Mesendoderm (in vitro differentiated cells): ENCODE data around the gene SH3GL3.

Experiments
- DNase-seq: peaks from one replicate; pipeline ENCODE4 v3.0.0; 2013
- H2AK5ac ChIP-seq: 2 replicates; pipeline ENCODE4 v1.6.1; 2013; ENCODE audit warnings: low read length, inconsistent platforms
- H2BK120ac ChIP-seq: 2 replicates; pipeline ENCODE4 v1.6.1; 2013; ENCODE audit warnings: low read depth, mild to moderate bottlenecking, low read length, moderate library complexity, mixed read lengths
- H2BK15ac ChIP-seq: replicated peaks from 2 replicates; pipeline ENCODE4 v1.6.1; 2013; ENCODE audit warnings: low read depth, mild to moderate bottlenecking, moderate library complexity
- H2BK5ac ChIP-seq: 2 replicates; pipeline ENCODE4 v1.6.1; 2013; ENCODE audit warnings: low read length, inconsistent platforms
- H3K18ac ChIP-seq: 2 replicates; pipeline ENCODE4 v1.6.1; 2013; ENCODE audit warnings: mild to moderate bottlenecking, low read length, mixed read lengths
- H3K23ac ChIP-seq: one replicate; pipeline ENCODE4 v1.6.1; 2013; ENCODE audit warnings: low read length
- H3K27ac ChIP-seq: 2 replicates; pipeline ENCODE4 v1.5.1; 2013; ENCODE audit warnings: low read depth, mild to moderate bottlenecking, inconsistent platforms, low read length, moderate library complexity
- H3K27me3 ChIP-seq: 2 replicates; pipeline ENCODE4 v1.6.1; 2013; ENCODE audit warnings: low read length, control low read depth, mild to moderate bottlenecking, inconsistent platforms; ENCODE audit not compliant: insufficient read depth, poor library complexity
- H3K36me3 ChIP-seq: 2 replicates; pipeline ENCODE4 v1.6.1; 2013; ENCODE audit warnings: low read length, inconsistent platforms; ENCODE audit not compliant: control insufficient read depth, insufficient read depth
- H3K4ac ChIP-seq: one replicate; pipeline ENCODE4 v1.6.1; 2013; ENCODE audit warnings: low read depth, mild to moderate bottlenecking, low read length, moderate library complexity
- H3K4me1 ChIP-seq: 2 replicates; pipeline ENCODE4 v1.6.1; 2013; ENCODE audit warnings: low read depth, low read length, inconsistent platforms; ENCODE audit not compliant: control insufficient read depth
- H3K4me2 ChIP-seq: 2 replicates; pipeline ENCODE4 v1.6.1; 2013; ENCODE audit warnings: low read length
- H3K4me3 ChIP-seq: 2 replicates; pipeline ENCODE4 v1.5.1; 2013; ENCODE audit warnings: mild to moderate bottlenecking, low read length
- H3K56ac ChIP-seq: one replicate; pipeline ENCODE4 v1.6.1; 2013; ENCODE audit warnings: low read length
- H3K79me1 ChIP-seq: 2 replicates; pipeline ENCODE4 v1.6.1; 2013; ENCODE audit warnings: low read length, inconsistent platforms
- H3K79me2 ChIP-seq: 2 replicates; pipeline ENCODE4 v1.6.1; 2013; ENCODE audit warnings: mild to moderate bottlenecking, low read length; ENCODE audit not compliant: control insufficient read depth, insufficient read depth
- H3K9ac ChIP-seq: 2 replicates; pipeline ENCODE4 v1.6.1; 2013; ENCODE audit warnings: low read length, inconsistent platforms
- H4K5ac ChIP-seq: one replicate; pipeline ENCODE4 v1.6.1; 2013; ENCODE audit warnings: low read length
- H4K8ac ChIP-seq: one replicate; pipeline ENCODE4 v1.6.1; 2013; ENCODE audit warnings: low read depth, mild to moderate bottlenecking, control low read depth, low read length, moderate library complexity
- WGBS: extraction: QIAGEN DNeasy Blood & Tissue Kit; methylation state at CpG from one replicate; pipeline ENCODE4 v1.1.7; 2013; ENCODE audit warnings: low lambda C conversion rate, missing lambda C conversion rate; ENCODE audit not compliant: insufficient coverage; ENCODE audit errors: extremely low coverage; 5-methylcytosine and 5-hydroxymethylcytosine counted together

Gene SH3GL3

GRCh38 chr15:83598031-83598430 is 150.9 kb downstream of the SH3GL3 start:
- no peak overlapping the region for H4K8ac ChIP-seq
- H3K27me3 ChIP-seq, result no peaks in the 10 kb centered on the region
- no peaks in the 10 kb centered on the region for H3K36me3 ChIP-seq
- H2BK5ac ChIP-seq, result no peak overlapping the region
- no peak overlapping the region for H3K4me2 ChIP-seq
- H3K23ac ChIP-seq, result no peak overlapping the region
- no peak overlapping the region for H2BK15ac ChIP-seq
- no peak overlapping the region for H3K18ac ChIP-seq
- H3K9ac ChIP-seq, result no peak overlapping the region
- no peak overlapping the region for H3K56ac ChIP-seq
- H3K4me3 ChIP-seq, result no peak overlapping the region
- no peak overlapping the region for H4K5ac ChIP-seq
- H3K4me1 ChIP-seq, result no peaks in the 10 kb centered on the region
- H3K79me2 ChIP-seq, result no peaks in the 10 kb centered on the region
- H3K4ac ChIP-seq, result no peak overlapping the region
- no peak overlapping the region for H2AK5ac ChIP-seq
- H3K27ac ChIP-seq, result no peak overlapping the region
- no peaks in the 10 kb centered on the region for H3K79me1 ChIP-seq
- no peak for DNase-seq
- WGBS, result no CpG with 5 or more reads among the region's 2 CpGs
- no peak overlapping the region for H2BK120ac ChIP-seq

- Histone ChIP-seq H2AK5ac (no peak overlapping the region), H3K36me3 (no peaks in the 10 kb centered on the region), H3K4ac (no peak overlapping the region), H2BK15ac (no peak overlapping the region), H3K18ac (no peak overlapping the region), H3K4me1 (no peaks in the 10 kb centered on the region), H3K56ac (no peak overlapping the region), H3K79me1 (no peaks in the 10 kb centered on the region), H4K8ac (no peak overlapping the region), H3K79me2 (no peaks in the 10 kb centered on the region), H4K5ac (no peak overlapping the region), H2BK5ac (no peak overlapping the region), H3K4me3 (no peak overlapping the region), H3K9ac (no peak overlapping the region), H3K27ac (no peak overlapping the region), H3K23ac (no peak overlapping the region), H2BK120ac (no peak overlapping the region), H3K4me2 (no peak overlapping the region), H3K27me3 (no peaks in the 10 kb centered on the region)
- DNase-seq, result peak; percentile 16
- no CpG with 5 or more reads among the region's 2 CpGs for WGBS
Measured at GRCh38 chr15:83602021-83602420, 154.9 kb downstream of the SH3GL3 start.

GRCh38 chr15:83604549-83604948 is 157.4 kb downstream of the SH3GL3 start:
- H3K23ac ChIP-seq, result no peak overlapping the region
- no peaks in the 10 kb centered on the region for H3K27me3 ChIP-seq
- H3K27ac ChIP-seq, result no peak overlapping the region
- no peak overlapping the region for H3K4ac ChIP-seq
- no peak overlapping the region for H4K8ac ChIP-seq
- no peak overlapping the region for H2AK5ac ChIP-seq
- H3K18ac ChIP-seq, result no peak overlapping the region
- H3K4me1 ChIP-seq, result no peaks in the 10 kb centered on the region
- H3K79me2 ChIP-seq, result no peaks in the 10 kb centered on the region
- H3K9ac ChIP-seq, result no peak overlapping the region
- no peak overlapping the region for H3K4me3 ChIP-seq
- H2BK120ac ChIP-seq, result no peak overlapping the region
- H3K56ac ChIP-seq, result no peak overlapping the region
- no CpG with 5 or more reads among the region's 1 CpG for WGBS
- no peak overlapping the region for H2BK15ac ChIP-seq
- H4K5ac ChIP-seq, result no peak overlapping the region
- no peak overlapping the region for H3K4me2 ChIP-seq
- no peak for DNase-seq
- H3K79me1 ChIP-seq, result no peaks in the 10 kb centered on the region
- no peak overlapping the region for H2BK5ac ChIP-seq
- no peaks in the 10 kb centered on the region for H3K36me3 ChIP-seq

- no CpG with 5 or more reads among the region's 7 CpGs for WGBS
- Histone ChIP-seq H3K4me2 (no peak overlapping the region), H3K79me2 (no peaks in the 10 kb centered on the region), H3K79me1 (no peaks in the 10 kb centered on the region), H2BK5ac (no peak overlapping the region), H4K5ac (no peak overlapping the region), H3K36me3 (no peaks in the 10 kb centered on the region), H2BK120ac (no peak overlapping the region), H3K27me3 (no peaks in the 10 kb centered on the region), H3K56ac (no peak overlapping the region), H3K4ac (no peak overlapping the region), H3K4me3 (no peak overlapping the region), H3K18ac (no peak overlapping the region), H2AK5ac (no peak overlapping the region), H3K27ac (no peak overlapping the region), H4K8ac (no peak overlapping the region), H3K9ac (no peak overlapping the region), H3K23ac (no peak overlapping the region), H3K4me1 (no peaks in the 10 kb centered on the region), H2BK15ac (no peak overlapping the region)
- no peak for DNase-seq
Measured at GRCh38 chr15:83605111-83605945, 158.2 kb downstream of the SH3GL3 start.

- no peak overlapping the region for H3K4me3 ChIP-seq
- no CpG with 5 or more reads among the region's 3 CpGs for WGBS
Measured at GRCh38 chr15:83610132-83610531, 163.0 kb downstream of the SH3GL3 start.

More at GRCh38 chr15:83610132-83610531, 163.0 kb downstream of the SH3GL3 start:
- no peak overlapping the region for H3K18ac ChIP-seq
- no peak overlapping the region for H3K23ac ChIP-seq
- H3K56ac ChIP-seq, result no peak overlapping the region
- no peak overlapping the region for H2BK120ac ChIP-seq
- no peak overlapping the region for H2BK5ac ChIP-seq
- H2BK15ac ChIP-seq, result no peak overlapping the region
- H2AK5ac ChIP-seq, result no peak overlapping the region
- H3K4me2 ChIP-seq, result no peak overlapping the region
- H3K4ac ChIP-seq, result no peak overlapping the region
- H3K36me3 ChIP-seq, result no peaks in the 10 kb centered on the region
- no peak for DNase-seq
- H4K8ac ChIP-seq, result no peak overlapping the region
- H3K9ac ChIP-seq, result no peak overlapping the region
- no peaks in the 10 kb centered on the region for H3K27me3 ChIP-seq
- no peak overlapping the region for H4K5ac ChIP-seq
- no peak overlapping the region for H3K27ac ChIP-seq
- no peaks in the 10 kb centered on the region for H3K79me1 ChIP-seq
- no peaks in the 10 kb centered on the region for H3K79me2 ChIP-seq
- no peaks in the 10 kb centered on the region for H3K4me1 ChIP-seq
